Suprapubic skin (tissue), 4 donors: ENCODE data around the gene ARHGEF7. TPM values are rescaled to one million over a fixed set of nuclear protein-coding genes. Genes with fewer than 3 reads are reported as not detected.

Experiments used
- DNase-seq, 2 donors: peaks; one replicate each; pipeline ENCODE4 v3.0.0-alpha.2; 2019; ENCODE audit warnings: low spot score in 2 of 2
- H3K27ac ChIP-seq: fragments of 200-600 bp; sonication (generic); one replicate; pipeline ENCODE4 v1.5.1; 2019
- H3K27me3 ChIP-seq: fragments of 200-600 bp; sonication (generic); one replicate; pipeline ENCODE4 v1.5.1; 2019
- H3K36me3 ChIP-seq: fragments of 200-600 bp; sonication (generic); one replicate; pipeline ENCODE4 v1.5.1; 2019
- H3K4me1 ChIP-seq: fragments of 200-600 bp; sonication (generic); one replicate; pipeline ENCODE4 v1.5.1; 2019
- H3K4me3 ChIP-seq: fragments of 200-600 bp; sonication (generic); one replicate; pipeline ENCODE4 v1.5.1; 2019; ENCODE audit warnings: mild to moderate bottlenecking
- H3K9me3 ChIP-seq: fragments of 200-600 bp; sonication (generic); one replicate; pipeline ENCODE4 v1.5.1; 2019
- CTCF ChIP-seq, 2 donors: fragments of 200-600 bp in 1 of 2; fragments of 450-650 bp in 1 of 2; sonication (generic) in 1 of 2; IDR thresholded peaks; one replicate each; pipeline ENCODE4 v1.5.1; 2016 to 2019; ENCODE audit warnings: antibody characterized with exemption in 2 of 2, mild to moderate bottlenecking in 1 of 2, moderate library complexity in 1 of 2
- EP300 ChIP-seq: sonication (generic); formaldehyde crosslinking; IDR thresholded peaks from one replicate; pipeline ENCODE4 v1.6.1; 2017; ENCODE audit warnings: antibody characterized with exemption
- POLR2A ChIP-seq, 2 donors: fragments of 450-650 bp; IDR thresholded peaks; one replicate each; pipeline ENCODE4 v1.6.1; 2017; ENCODE audit warnings: antibody characterized with exemption in 2 of 2, mild to moderate bottlenecking in 2 of 2, moderate library complexity in 2 of 2
- POLR2AphosphoS5 ChIP-seq, 3 donors: sonication (generic); formaldehyde crosslinking; IDR thresholded peaks; one replicate each; pipeline ENCODE4 v1.6.1; 2017; ENCODE audit warnings: antibody characterized with exemption in 3 of 3
- WGBS: methylation state at CpG from one replicate; pipeline ENCODE4 v1.1.5; 2018; 5-methylcytosine and 5-hydroxymethylcytosine counted together
- total RNA-seq, 4 donors: library from RNA; depleted of rRNA; stranded (reverse); fragments of >200 nt; gene quantifications; one replicate each; pipeline ENCODE4 v1.1.0, GENCODE V29; 2016

ARHGEF7 gene
- total RNA-seq, 4 donors from 2014 or later = 72.1 to 210 (median 99.6) TPM

GRCh38 chr13:111337206-111337605 lies 222.1 kb downstream of the ARHGEF7 start:
- no peak for DNase-seq
- no peaks in the 10 kb centered on the region for H3K36me3 ChIP-seq
- H3K27me3 ChIP-seq = no peaks in the 10 kb centered on the region
- H3K4me3 ChIP-seq = no peak overlapping the region
- no peak overlapping the region for H3K27ac ChIP-seq
- H3K4me1 ChIP-seq = no peaks in the 10 kb centered on the region
- TF ChIP-seq EP300 = no peak
- no peak for TF ChIP-seq CTCF (IDR thresholded peaks at IDR 0.05)
- TF ChIP-seq POLR2A (IDR thresholded peaks at IDR 0.05) = no peak
- TF ChIP-seq POLR2AphosphoS5 (IDR thresholded peaks at IDR 0.05) = no peak
- no peaks in the 10 kb centered on the region for H3K9me3 ChIP-seq
- WGBS = 55% methylated on average over 2 of the region's 4 CpGs

GRCh38 chr13:111337741-111338140 lies 222.6 kb downstream of the ARHGEF7 start:
- no peaks in the 10 kb centered on the region for H3K27me3 ChIP-seq
- H3K4me1 ChIP-seq = no peaks in the 10 kb centered on the region
- H3K4me3 ChIP-seq = no peak overlapping the region
- WGBS = 78% methylated on average over 7 of the region's 9 CpGs
- no peak overlapping the region for H3K27ac ChIP-seq
- TF ChIP-seq CTCF (IDR thresholded peaks at IDR 0.05) (no peak), EP300 (no peak), POLR2A (IDR thresholded peaks at IDR 0.05) (no peak), POLR2AphosphoS5 (IDR thresholded peaks at IDR 0.05) (no peak)
- no peak for DNase-seq
- H3K9me3 ChIP-seq = no peaks in the 10 kb centered on the region
- no peaks in the 10 kb centered on the region for H3K36me3 ChIP-seq

GRCh38 chr13:111338841-111339240 lies 223.7 kb downstream of the ARHGEF7 start:
- TF ChIP-seq POLR2AphosphoS5 (IDR thresholded peaks at IDR 0.05) (no peak), CTCF (IDR thresholded peaks at IDR 0.05) (no peak), EP300 (no peak), POLR2A (IDR thresholded peaks at IDR 0.05) (no peak)
- DNase-seq = no peak
- Histone ChIP-seq H3K9me3 (no peaks in the 10 kb centered on the region), H3K4me3 (no peak overlapping the region), H3K27me3 (no peaks in the 10 kb centered on the region), H3K27ac (no peak overlapping the region), H3K4me1 (no peaks in the 10 kb centered on the region), H3K36me3 (no peaks in the 10 kb centered on the region)
- WGBS = 88% methylated on average over 10 of the region's 11 CpGs

GRCh38 chr13:111339366-111340143 lies 224.4 kb downstream of the ARHGEF7 start:
- Histone ChIP-seq H3K36me3 (no peaks in the 10 kb centered on the region), H3K27me3 (no peaks in the 10 kb centered on the region), H3K4me1 (no peaks in the 10 kb centered on the region), H3K27ac (no peak overlapping the region), H3K9me3 (no peaks in the 10 kb centered on the region), H3K4me3 (no peak overlapping the region)
- TF ChIP-seq EP300 = no peak
- no peak for TF ChIP-seq POLR2AphosphoS5 (IDR thresholded peaks at IDR 0.05)
- no peak for TF ChIP-seq POLR2A (IDR thresholded peaks at IDR 0.05)
- TF ChIP-seq CTCF (IDR thresholded peaks at IDR 0.05) = no peak
- WGBS = 93% methylated on average over 18 of the region's 29 CpGs
- DNase-seq = no peak

- WGBS = 65% methylated on average over 2 of the region's 5 CpGs
- TF ChIP-seq EP300 (no peak), CTCF (IDR thresholded peaks at IDR 0.05) (no peak), POLR2A (IDR thresholded peaks at IDR 0.05) (no peak), POLR2AphosphoS5 (IDR thresholded peaks at IDR 0.05) (no peak)
- no peak overlapping the region for H3K27ac ChIP-seq
- no peaks in the 10 kb centered on the region for H3K27me3 ChIP-seq
- H3K4me1 ChIP-seq = no peaks in the 10 kb centered on the region
- no peak for DNase-seq
- H3K36me3 ChIP-seq = no peaks in the 10 kb centered on the region
- no peak overlapping the region for H3K4me3 ChIP-seq
- H3K9me3 ChIP-seq = no peaks in the 10 kb centered on the region
Measured at GRCh38 chr13:111341886-111342285, 226.8 kb downstream of the ARHGEF7 start.
